ENCODE results near the gene ITFG2. TPM values are rescaled to one million over a fixed set of nuclear protein-coding genes. Genes with fewer than 3 reads are reported as not detected.

The ITFG2 gene
- total and polyA plus RNA-seq, 9 of the 15 experiments (the other 6 are each of a cell fraction or from before 2014, with no cell fraction given) = 15.0 to 22.8 (median 19.4) TPM

- Histone ChIP-seq H3K4me1 (replicated peaks in 1 of 2; ENCODE audit: control insufficient read depth in 2 of 2, insufficient read depth in 2 of 2, low read length in 2 of 2) (peaks cover 0 to 4% of the 10 kb centered on the region in 2 experiments; a peak in 1 of 5 replicates), H3K79me2 (ENCODE audit: control insufficient read depth, insufficient read depth, low read length) (no peaks in the 10 kb centered on the region), H3K9me3 (replicated peaks; ENCODE audit: control insufficient read depth, insufficient read depth, low read depth, low read length) (no peaks in the 10 kb centered on the region), H4K20me1 (replicated peaks; ENCODE audit: control insufficient read depth, insufficient read depth, low read length) (no peaks in the 10 kb centered on the region), H3K27me3 (ENCODE audit: control insufficient read depth in 2 of 2, insufficient read depth in 2 of 2, low read length in 2 of 2) (no peaks in the 10 kb centered on the region), H3K9me1 (ENCODE audit: control insufficient read depth, insufficient read depth, low read length) (no peaks in the 10 kb centered on the region), H3K27ac (ENCODE audit: extremely low read depth, low read depth, low read length) (no peak overlapping the region), H3K36me3 (ENCODE audit: control insufficient read depth, insufficient read depth, low read length) (peaks cover 43% of the 10 kb centered on the region; the same call in 2 of the 3 replicates), H3K4me3 (no peak overlapping the region), H3K4me2 (ENCODE audit: insufficient read depth, low read length) (no peak overlapping the region), H2AFZ (ENCODE audit: low read depth, low read length) (no peak overlapping the region), H3K9ac (ENCODE audit: insufficient read depth in 1 of 2, low read depth in 2 of 2, low read length in 2 of 2) (no peak overlapping the region)
- no peak for TF ChIP-seq ZNF740 (CRISPR knock-in tag; IDR thresholded peaks at IDR 0.05)
- TF ChIP-seq ZNF740 (tag; IDR thresholded peaks at IDR 0.05) = no peak
- no peak for TF ChIP-seq RBM17 (IDR thresholded peaks at IDR 0.05; ENCODE audit: borderline replicate concordance, low read depth, low read length)
- DNase-seq (ENCODE audit: extremely low read depth in 1 of 4, low spot score in 3 of 4) = no peak
- in situ Hi-C loops (cut with MboI) = no loop called here
- POLR2A ChIA-PET = interaction anchor here (1.0 to 1.5 kb wide), 2 partner anchors 13 to 14 kb away, joined by 3 read pairs; no protein-coding TSS in a partner anchor
- CTCF ChIA-PET (ENCODE audit: low intra/inter-chr PET ratio) = no interaction called here
- no TSS peak for BruUV-seq (replicated peaks)
- intact Hi-C loops (cut with micrococcal nuclease) = no loop called here
- 75% methylated on average over 2 of the region's 2 CpGs for WGBS (ENCODE audit: insufficient coverage, low coverage, missing lambda C conversion rate)
- FAIRE-seq = no peak
- no peak; the same call in 2 of the 3 replicates for ATAC-seq
These were observed 45.9 kb downstream of the ITFG2 start for GRCh38 chr12:2858334-2858733.

GRCh38 chr12:2858944-2859421 lies 46.5 kb downstream of the ITFG2 start:
- no peak overlapping the region; a peak in 1 of 4 replicates for H3K9ac ChIP-seq (ENCODE audit: insufficient read depth in 1 of 2, low read depth in 2 of 2, low read length in 2 of 2)
- H3K27me3 ChIP-seq (ENCODE audit: control insufficient read depth in 2 of 2, insufficient read depth in 2 of 2, low read length in 2 of 2) = no peaks in the 10 kb centered on the region
- no peak overlapping the region for H3K4me2 ChIP-seq (ENCODE audit: insufficient read depth, low read length)
- H3K9me1 ChIP-seq (ENCODE audit: control insufficient read depth, insufficient read depth, low read length) = no peaks in the 10 kb centered on the region
- CTCF ChIA-PET (ENCODE audit: low intra/inter-chr PET ratio) = no interaction called here
- no TSS peak for BruUV-seq (replicated peaks)
- ATAC-seq (no peak), FAIRE-seq (no peak), DNase-seq (ENCODE audit: extremely low read depth in 1 of 4, low spot score in 3 of 4) (no peak)
- no peaks in the 10 kb centered on the region for H3K4me1 ChIP-seq (replicated peaks in 1 of 2; ENCODE audit: control insufficient read depth in 2 of 2, insufficient read depth in 2 of 2, low read length in 2 of 2)
- H3K36me3 ChIP-seq (ENCODE audit: control insufficient read depth, insufficient read depth, low read length) = peaks cover 47% of the 10 kb centered on the region; the same call in 2 of the 3 replicates
- H3K9me3 ChIP-seq (replicated peaks; ENCODE audit: control insufficient read depth, insufficient read depth, low read depth, low read length) = no peaks in the 10 kb centered on the region
- no peak overlapping the region for H3K27ac ChIP-seq (ENCODE audit: extremely low read depth, low read depth, low read length)
- no peaks in the 10 kb centered on the region for H3K79me2 ChIP-seq (ENCODE audit: control insufficient read depth, insufficient read depth, low read length)
- in situ Hi-C loops (cut with MboI) (no loop called here), intact Hi-C loops (cut with micrococcal nuclease) (no loop called here)
- H4K20me1 ChIP-seq (replicated peaks; ENCODE audit: control insufficient read depth, insufficient read depth, low read length) = no peaks in the 10 kb centered on the region
- H2AFZ ChIP-seq (ENCODE audit: low read depth, low read length) = no peak overlapping the region
- no peak overlapping the region for H3K4me3 ChIP-seq
- POLR2A ChIA-PET = interaction anchor here (1.0 to 1.5 kb wide), 3 partner anchors 9 to 13 kb away, joined by 3 read pairs; no protein-coding TSS in a partner anchor
- WGBS (ENCODE audit: insufficient coverage, low coverage, missing lambda C conversion rate) = 77% methylated on average over 3 of the region's 12 CpGs
- TF ChIP-seq ZBTB40 (IDR thresholded peaks at IDR 0.05) (no peak), ZBTB40 (CRISPR knock-in tag; IDR thresholded peaks at IDR 0.05) (no peak)

Measured in K562 (cell line).